ENCODE data around the gene TMEM191B. TPM values are rescaled to one million over a fixed set of nuclear protein-coding genes. Genes with fewer than 3 reads are reported as not detected.

TMEM191B gene
- total RNA-seq, 2 experiments from 2014 or later = 1.5 to 1.7 TPM

Other genes starting within 250 kb of the TMEM191B start
- not detected for gene GGTLC3, start 9.6 kb upstream of the TMEM191B start, total RNA-seq
- gene RIMBP3, start 84.1 kb downstream of the TMEM191B start, total RNA-seq = under 1 TPM; 0.30 to 0.52 TPM